ENCODE data around the gene MKNK2.

The MKNK2 gene

GRCh38 chr19:2061495-2062388 lies 10.7 kb upstream of the MKNK2 start:
- peak overlapping the region; percentile 46 for H3K4me3 ChIP-seq (ENCODE audit: low read depth, low read length)
- DNase-seq (ENCODE audit: low read depth) = peak; percentile 93
- in situ Hi-C loops (cut with HindIII; ENCODE audit: low sequenced_read_pairs) = no loop called here
- TF ChIP-seq CTCF (IDR thresholded peaks at IDR 0.05; ENCODE audit: low read depth, low read length, missing control alignments) = no peak

DNA sequence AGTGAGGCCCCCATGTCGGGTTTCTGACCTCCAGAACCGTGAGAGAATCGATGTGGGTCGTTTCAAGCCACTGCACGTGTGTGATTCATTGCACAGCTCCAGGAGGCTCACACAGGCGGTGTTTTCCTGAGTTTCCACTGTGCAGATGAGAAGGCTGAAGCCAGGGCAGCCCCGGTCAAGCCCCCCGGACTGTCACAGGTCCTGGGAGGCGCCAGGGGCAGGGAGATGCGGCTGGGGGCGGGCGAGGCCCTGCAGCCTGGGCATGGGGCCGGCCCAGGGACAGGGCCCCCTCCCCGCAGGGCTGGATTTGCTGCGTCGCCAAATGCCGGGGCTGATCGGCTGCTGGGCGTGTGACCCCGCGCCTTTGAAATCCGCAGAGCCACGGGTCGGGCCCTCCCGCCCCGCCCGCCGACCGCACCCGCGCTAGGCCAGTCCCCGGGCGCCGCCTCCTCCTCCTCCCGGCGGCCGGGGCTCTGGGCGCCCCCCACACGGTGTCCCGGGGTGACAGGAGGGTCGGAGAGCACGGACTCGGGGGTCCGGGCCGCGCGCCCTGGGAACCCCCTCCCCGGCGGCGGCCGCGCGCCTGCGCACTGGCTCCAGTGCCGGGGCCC lies 9.9 kb upstream of the MKNK2 start:
- no peak for TF ChIP-seq CTCF (IDR thresholded peaks at IDR 0.05; ENCODE audit: low read depth, low read length, missing control alignments)
- no peak for DNase-seq (ENCODE audit: low read depth)
- in situ Hi-C loops (cut with HindIII; ENCODE audit: low sequenced_read_pairs) = no loop called here
- H3K4me3 ChIP-seq (ENCODE audit: low read depth, low read length) = peak overlapping the region; percentile 46

DNA sequence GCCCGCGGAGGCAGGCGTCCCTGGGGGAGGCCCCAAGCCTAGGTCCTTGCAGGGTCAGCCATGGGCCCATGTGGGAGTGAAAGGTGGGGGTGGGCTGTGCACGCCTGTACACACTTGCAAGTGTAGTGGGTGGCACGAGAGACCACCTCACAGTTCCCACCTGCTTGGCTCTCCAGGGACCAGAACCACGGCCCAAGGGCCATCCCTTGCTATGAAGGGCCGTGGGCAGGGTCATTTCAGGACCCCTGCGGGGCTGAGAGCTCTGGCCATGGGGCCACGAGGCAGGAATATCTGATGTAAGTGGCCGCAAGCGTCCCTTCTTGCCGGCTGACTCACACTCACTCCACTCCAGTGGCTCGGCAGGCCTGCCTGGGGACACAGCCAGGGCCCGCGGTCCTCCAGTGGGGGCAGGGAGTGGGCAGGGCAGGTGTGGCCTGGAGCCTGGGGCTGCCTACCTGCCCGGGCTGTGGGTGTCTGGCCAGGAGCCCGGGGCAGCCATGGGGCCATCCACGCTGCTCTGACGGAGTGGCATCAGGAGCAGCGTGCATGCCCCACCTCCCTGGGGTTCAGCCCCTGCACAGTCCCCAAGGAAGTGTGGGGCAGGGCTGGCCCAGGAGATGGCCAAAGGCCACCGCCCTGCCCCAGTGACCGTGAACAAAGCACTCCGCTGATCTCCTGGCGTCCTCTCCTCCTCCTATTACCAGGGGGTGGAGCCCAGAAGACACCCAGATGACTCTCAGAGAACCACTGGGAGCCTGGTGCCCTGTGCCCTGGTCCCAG lies 8.6 kb upstream of the MKNK2 start:
- in situ Hi-C loops (cut with HindIII; ENCODE audit: low sequenced_read_pairs) = no loop called here
- no peak overlapping the region for H3K4me3 ChIP-seq (ENCODE audit: low read depth, low read length)
- DNase-seq (ENCODE audit: low read depth) = no peak
- no peak for TF ChIP-seq CTCF (IDR thresholded peaks at IDR 0.05; ENCODE audit: low read depth, low read length, missing control alignments)

GRCh38 chr19:2058570-2059421 lies 7.8 kb upstream of the MKNK2 start:
- TF ChIP-seq CTCF (IDR thresholded peaks at IDR 0.05; ENCODE audit: low read depth, low read length, missing control alignments) = no peak
- in situ Hi-C loops (cut with HindIII; ENCODE audit: low sequenced_read_pairs) = no loop called here
- H3K4me3 ChIP-seq (ENCODE audit: low read depth, low read length) = no peak overlapping the region
- DNase-seq (ENCODE audit: low read depth) = no peak

GRCh38 chr19:2057484-2058469 lies 6.7 kb upstream of the MKNK2 start:
- no peak for TF ChIP-seq CTCF (IDR thresholded peaks at IDR 0.05; ENCODE audit: low read depth, low read length, missing control alignments)
- H3K4me3 ChIP-seq (ENCODE audit: low read depth, low read length) = no peak overlapping the region
- in situ Hi-C loops (cut with HindIII; ENCODE audit: low sequenced_read_pairs) = no loop called here
- DNase-seq (ENCODE audit: low read depth) = no peak

All from astrocyte of the cerebellum (primary cell).